ENCODE results near the gene NFS1.

The NFS1 gene

DNA sequence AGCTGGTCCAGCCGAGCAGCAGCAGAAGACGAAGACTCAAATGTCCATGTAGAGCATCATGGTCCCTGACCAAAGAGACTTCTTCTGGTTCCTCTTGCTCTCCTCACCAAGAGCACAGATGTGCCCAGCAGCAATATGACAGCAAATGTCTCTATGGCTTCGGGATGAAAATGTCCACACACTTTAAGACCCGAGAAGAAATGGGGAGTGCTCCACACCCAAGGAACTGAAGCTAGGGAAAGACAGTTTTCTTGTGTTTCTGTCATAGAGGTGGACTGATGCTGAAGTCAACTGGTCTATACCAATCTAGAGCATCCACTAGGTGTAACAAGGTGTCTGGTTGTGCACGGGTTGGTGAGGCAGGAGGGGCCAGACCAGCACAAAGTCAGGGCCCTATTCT, 29.9 kb downstream of the NFS1 start:
- no peak for DNase-seq

DNA sequence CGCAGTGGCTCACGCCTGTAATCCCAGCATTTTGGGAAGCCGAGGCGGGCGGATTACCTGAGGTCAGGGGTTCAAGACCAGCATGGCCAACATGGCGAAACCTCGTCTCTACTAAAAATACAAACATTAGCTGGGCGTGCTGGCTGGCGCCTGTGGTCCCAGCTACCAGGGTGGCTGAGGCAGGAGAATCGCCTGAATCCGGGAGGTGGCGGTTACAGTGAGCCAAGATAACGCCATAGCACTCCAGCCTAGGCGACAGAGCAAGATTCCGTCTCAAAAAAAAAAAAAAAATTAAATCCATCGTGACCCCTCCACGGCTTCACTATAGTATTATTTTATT, 33.2 kb downstream of the NFS1 start:
- DNase-seq = no peak

- peak; percentile 94 for DNase-seq
Measured at GRCh38 chr20:35664466-35665206, 34.5 kb downstream of the NFS1 start, which contains the start of the genes CPNE1 and RBM12. Gene CPNE1, minus strand, starts transcription at chr20:35664900. Its CDS starts 31,977 bp downstream, at chr20:35632923. Gene RBM12, minus strand, starts transcription at chr20:35664900. Its CDS starts 9,578 bp downstream, at chr20:35655322.

- DNase-seq = peak; percentile 75 to 79
Measured at GRCh38 chr20:35663516-35664465, 35.4 kb downstream of the NFS1 start.

DNA sequence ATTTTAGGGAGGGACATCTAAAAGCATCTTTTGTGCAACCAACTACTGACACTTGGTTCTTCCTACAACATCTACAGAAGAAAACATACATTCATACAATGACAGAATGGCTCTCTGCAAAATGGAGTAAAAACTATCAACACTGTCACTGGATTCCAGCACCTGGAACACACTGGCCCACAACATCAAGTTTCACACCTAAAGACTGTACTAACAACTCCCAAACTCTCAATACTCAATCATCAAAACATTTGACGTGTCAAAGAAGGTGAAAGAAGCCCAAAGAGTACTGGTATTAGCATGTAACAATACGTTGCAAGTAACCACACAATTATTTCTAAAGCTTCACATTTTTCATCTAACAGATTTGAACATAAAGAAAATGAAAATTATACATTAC, 36.6 kb downstream of the NFS1 start:
- no peak for DNase-seq

DNA sequence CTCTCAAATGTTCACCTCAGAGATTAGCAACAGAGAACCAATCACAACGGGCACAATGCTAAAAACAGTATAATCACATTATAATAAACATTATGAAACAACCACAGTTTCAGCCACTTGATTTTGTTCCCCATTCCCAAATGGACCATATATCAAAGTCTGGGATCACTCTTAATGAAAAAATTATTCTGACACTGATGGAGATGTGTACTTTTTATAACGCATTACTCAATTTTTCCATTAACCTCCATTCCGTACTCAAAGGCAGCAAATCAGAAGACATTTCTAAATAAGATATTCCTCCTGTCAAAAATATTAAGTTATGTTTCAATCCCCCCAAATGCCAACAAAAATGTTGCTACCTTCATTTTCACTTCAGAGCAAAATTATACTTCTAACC, 37.2 kb downstream of the NFS1 start:
- no peak for DNase-seq

GRCh38 chr20:35661053-35661452, 38.1 kb downstream of the NFS1 start:
- no peak for DNase-seq

GRCh38 chr20:35660122-35660937, 38.8 kb downstream of the NFS1 start:
- no peak for DNase-seq

DNA sequence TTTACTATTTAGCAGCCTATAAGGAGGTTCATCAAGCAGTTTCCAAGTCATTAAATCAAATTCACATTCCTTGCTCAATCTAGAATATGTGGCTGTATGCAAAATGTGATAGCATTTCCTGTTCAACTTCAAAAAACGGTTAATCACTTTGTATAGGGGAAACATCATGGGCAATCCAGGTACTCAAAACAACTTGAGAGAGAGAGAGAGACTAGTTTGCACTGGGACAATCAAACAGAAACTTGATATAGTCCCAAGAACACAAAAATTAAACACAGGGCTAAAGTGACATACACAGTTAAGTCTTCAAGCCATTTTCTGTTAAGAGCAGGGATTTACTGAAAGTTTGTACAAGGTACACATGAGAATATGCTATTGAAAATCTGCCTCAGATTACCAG, 41.9 kb downstream of the NFS1 start:
- DNase-seq = no peak

- no peak for DNase-seq
Measured at GRCh38 chr20:35654415-35654814, 44.7 kb downstream of the NFS1 start.

- no peak for DNase-seq
Measured at GRCh38 chr20:35653893-35654292, 45.3 kb downstream of the NFS1 start.

GRCh38 chr20:35653430-35653734, 45.8 kb downstream of the NFS1 start:
- DNase-seq = no peak

- DNase-seq = no peak
Measured at GRCh38 chr20:35652641-35653429, 46.3 kb downstream of the NFS1 start.

DNA sequence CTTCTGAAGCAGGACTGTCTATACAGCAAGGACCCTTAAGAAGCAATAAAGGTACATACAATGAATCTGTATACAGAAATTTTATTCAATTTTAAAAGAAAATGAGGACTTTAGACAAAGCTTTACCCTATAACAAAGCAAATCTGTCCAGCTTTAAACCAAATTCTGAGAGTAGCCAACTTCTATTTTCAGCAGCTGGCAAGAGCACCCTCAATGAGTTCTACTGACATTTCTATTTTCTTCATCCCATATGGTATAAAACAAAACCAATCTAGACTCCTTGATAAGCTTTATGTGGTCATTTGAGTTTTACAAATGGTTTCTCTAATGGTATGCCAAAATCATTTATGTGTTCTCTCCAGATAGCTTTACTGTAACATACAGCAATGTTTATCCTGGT, 47.2 kb downstream of the NFS1 start:
- DNase-seq = no peak

GRCh38 chr20:35650632-35651031, 48.5 kb downstream of the NFS1 start:
- DNase-seq = no peak

GRCh38 chr20:35648836-35649235, 50.3 kb downstream of the NFS1 start:
- DNase-seq = no peak

DNA sequence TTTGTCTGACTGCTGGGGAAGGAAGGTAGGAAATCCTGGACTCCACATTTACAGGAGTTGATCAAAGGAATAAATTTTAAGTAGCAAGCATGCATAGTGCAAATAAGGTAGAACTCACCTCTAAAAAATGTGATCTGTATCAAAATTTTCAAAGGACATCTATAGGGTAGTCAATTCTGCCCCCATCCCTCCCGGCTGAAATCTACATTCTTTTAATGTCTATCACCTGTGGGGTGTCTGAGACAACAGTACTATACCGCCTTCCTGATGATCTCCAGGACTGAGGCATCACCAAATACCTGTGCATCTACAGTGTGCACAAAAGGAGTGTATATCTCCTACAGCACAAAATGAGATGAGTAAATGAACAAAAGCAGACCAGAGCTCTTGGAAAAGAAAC, 54.3 kb downstream of the NFS1 start:
- no peak for DNase-seq

- DNase-seq = no peak
Measured at GRCh38 chr20:35643045-35643444, 56.1 kb downstream of the NFS1 start.

DNA sequence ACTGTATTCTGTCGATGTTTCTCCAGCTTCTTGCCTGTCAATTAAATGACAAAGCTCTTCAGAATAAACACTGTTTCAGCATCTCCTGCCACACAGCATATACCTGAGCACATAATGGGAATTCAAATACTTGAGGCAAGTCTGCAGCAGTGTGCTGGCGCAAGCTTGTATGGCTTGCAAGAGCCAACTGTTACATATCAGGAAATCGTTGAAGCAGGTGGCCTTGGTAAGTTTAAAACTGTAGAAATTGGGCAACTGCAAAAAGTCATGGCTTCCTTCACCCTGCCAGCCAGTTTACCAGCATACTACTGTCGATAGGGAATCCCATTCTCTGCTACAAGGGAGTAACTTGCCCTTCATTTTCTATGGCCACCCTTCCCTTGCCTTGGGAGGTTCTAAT, 57.4 kb downstream of the NFS1 start:
- no peak for DNase-seq

- no peak for DNase-seq
Measured at GRCh38 chr20:35640724-35641123, 58.4 kb downstream of the NFS1 start.

DNA sequence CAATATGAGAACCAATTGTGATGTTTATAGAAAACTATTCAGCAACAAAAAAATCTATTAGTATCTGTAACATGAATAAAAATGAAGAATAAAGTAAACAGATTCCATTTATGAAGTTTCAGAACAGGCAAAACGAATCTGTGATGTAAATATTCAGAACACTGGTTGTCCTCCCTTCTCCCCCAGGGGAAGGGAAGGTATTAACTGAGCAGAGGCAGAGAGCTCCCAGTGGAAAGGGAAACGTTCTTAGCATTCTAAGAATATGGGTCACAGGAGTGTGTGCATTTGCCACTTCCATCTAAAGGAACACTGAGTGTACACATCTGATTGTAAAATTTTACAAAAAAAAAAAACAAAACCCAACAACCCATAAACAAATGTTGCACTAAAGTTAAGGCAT, 60.4 kb downstream of the NFS1 start:
- no peak for DNase-seq

DNA sequence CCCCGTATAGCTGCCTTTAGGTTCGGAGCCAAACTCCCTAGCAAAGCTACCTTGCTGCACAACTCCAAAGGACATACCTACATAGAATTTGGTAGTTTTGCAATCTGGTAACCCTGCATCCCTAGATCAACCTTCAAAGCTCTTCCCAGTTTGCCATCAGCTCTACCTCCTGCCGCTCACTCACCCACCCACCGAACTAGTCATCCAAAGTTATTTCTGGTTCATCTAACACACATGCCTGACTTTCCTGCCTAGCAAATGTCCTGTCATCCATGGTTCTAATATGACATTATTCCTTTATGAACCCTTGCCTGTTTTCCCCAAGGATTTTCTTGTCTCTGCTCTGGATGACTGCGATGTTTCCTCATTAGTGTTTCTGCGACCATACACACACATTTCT, 61.9 kb downstream of the NFS1 start:
- DNase-seq = no peak

DNA sequence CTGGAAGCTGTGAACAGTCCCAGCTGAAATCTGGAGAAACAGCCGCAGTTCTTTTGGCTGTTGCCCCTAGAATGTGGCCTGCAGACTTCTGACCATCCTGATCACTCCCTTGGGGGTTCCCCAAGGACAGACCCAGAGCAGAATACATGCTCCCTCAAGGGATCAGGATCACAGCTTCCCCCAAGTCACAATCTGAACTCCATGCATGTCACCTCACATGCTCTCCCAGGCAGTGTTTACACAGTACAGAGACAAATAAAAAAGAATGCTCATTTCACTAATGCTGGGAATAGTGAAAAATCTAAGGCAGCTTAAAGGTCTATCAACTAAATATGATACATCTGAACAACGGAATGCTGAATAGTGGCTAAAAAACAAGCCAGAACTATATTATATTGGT, 63.1 kb downstream of the NFS1 start:
- no peak for DNase-seq
